Neural cell (in vitro differentiated cells): ENCODE data around the gene TRPV5. TPM values are rescaled to one million over a fixed set of nuclear protein-coding genes. Genes with fewer than 3 reads are reported as not detected.

ENCODE experiments used
- H2AFZ ChIP-seq: fragments of 200-600, 300-800 bp; sonication (generic), shearing (Covaris generic); 2 replicates; pipeline ENCODE4 v1.6.0; 2014; ENCODE audit warnings: low read depth, mild to moderate bottlenecking, antibody characterized with exemption, low read length, moderate library complexity
- H3F3A ChIP-seq: fragments of 200-600 bp; shearing (Covaris generic); 2 replicates; pipeline ENCODE4 v1.6.1; 2016; ENCODE audit warnings: mild to moderate bottlenecking, moderate library complexity, mixed read lengths, antibody characterized with exemption, low read length; ENCODE audit not compliant: insufficient read depth, poor library complexity, severe bottlenecking
- H3K27ac ChIP-seq: fragments of 200-600, 300-800 bp; sonication (generic), shearing (Covaris generic); 2 replicates; pipeline ENCODE4 v1.5.1; 2014; ENCODE audit warnings: mild to moderate bottlenecking, low read length, moderate library complexity
- H3K27me3 ChIP-seq: fragments of 300-800, 200-600 bp; sonication (generic), shearing (Covaris generic); 2 replicates; pipeline ENCODE4 v1.6.0; 2014; ENCODE audit warnings: mild to moderate bottlenecking, low read depth, low read length, moderate library complexity; ENCODE audit not compliant: insufficient read depth
- H3K36me3 ChIP-seq: fragments of 300-800, 200-600 bp; sonication (generic), shearing (Covaris generic); 2 replicates; pipeline ENCODE4 v1.5.1; 2014; ENCODE audit warnings: mild to moderate bottlenecking, antibody characterized with exemption, low read length, moderate library complexity; ENCODE audit not compliant: insufficient read depth
- H3K4me2 ChIP-seq: fragments of 300-800, 200-600 bp; sonication (generic), shearing (Covaris generic); 2 replicates; pipeline ENCODE4 v1.6.0; 2014; ENCODE audit warnings: mild to moderate bottlenecking, low read length
- H3K4me3 ChIP-seq: fragments of 300-800, 200-600 bp; sonication (generic), shearing (Covaris generic); 2 replicates; pipeline ENCODE4 v1.5.1; 2014; ENCODE audit warnings: mild to moderate bottlenecking, low read length, moderate library complexity
- H3K79me2 ChIP-seq: fragments of 200-600 bp; shearing (Covaris generic); replicated peaks from 2 replicates; pipeline ENCODE4 v1.6.0; 2014; ENCODE audit warnings: mild to moderate bottlenecking, low read length, moderate library complexity; ENCODE audit not compliant: insufficient read depth
- H3K9ac ChIP-seq: fragments of 300-800, 200-600 bp; sonication (generic), shearing (Covaris generic); 2 replicates; pipeline ENCODE4 v1.6.1; 2016; ENCODE audit warnings: mild to moderate bottlenecking, low read length, mixed read lengths
- H3K9me2 ChIP-seq: fragments of 200-600 bp; shearing (Covaris generic); 2 replicates; pipeline ENCODE4 v1.6.1; 2016; ENCODE audit warnings: mild to moderate bottlenecking, low read length, mixed read lengths; ENCODE audit not compliant: insufficient read depth
- H3K9me3 ChIP-seq: fragments of 200-600, 300-800 bp; sonication (generic), shearing (Covaris generic); 2 replicates; pipeline ENCODE4 v1.6.1; 2016; ENCODE audit warnings: mild to moderate bottlenecking, mixed run types, low read length, moderate library complexity, mixed read lengths
- H4K20me1 ChIP-seq: fragments of 200-600 bp; shearing (Covaris generic); 2 replicates; pipeline ENCODE4 v1.6.1; 2016; ENCODE audit warnings: mild to moderate bottlenecking, mixed run types; ENCODE audit not compliant: insufficient read depth
- EP300 ChIP-seq: fragments of 450-650 bp; conservative IDR thresholded peaks from 2 replicates; pipeline ENCODE4 v1.6.1; 2014; ENCODE audit warnings: antibody characterized with exemption, mild to moderate bottlenecking, moderate library complexity; ENCODE audit not compliant: poor library complexity, severe bottlenecking
- EZH2 ChIP-seq: fragments of 200-600, 300-800 bp; shearing (Covaris generic), sonication (generic); IDR thresholded peaks from 2 replicates; pipeline ENCODE4 v1.6.1; 2014; ENCODE audit warnings: antibody characterized with exemption, low read length, borderline replicate concordance, mild to moderate bottlenecking; ENCODE audit not compliant: insufficient read depth, poor library complexity, severe bottlenecking
- MXI1 ChIP-seq: fragments of 450-650 bp; conservative IDR thresholded peaks from 2 replicates; pipeline ENCODE4 v1.6.1; 2014; ENCODE audit warnings: antibody characterized with exemption, mild to moderate bottlenecking; ENCODE audit not compliant: poor library complexity, severe bottlenecking
- POLR2AphosphoS5 ChIP-seq: IDR thresholded peaks from 2 replicates; pipeline ENCODE4 v1.6.1; 2012
- RAD21 ChIP-seq: fragments of 450-650 bp; conservative IDR thresholded peaks from 2 replicates; pipeline ENCODE4 v1.6.1; 2014; ENCODE audit warnings: antibody characterized with exemption, mild to moderate bottlenecking, moderate library complexity
- REST ChIP-seq: IDR thresholded peaks from 2 replicates; pipeline ENCODE4 v1.6.1; 2012; ENCODE audit warnings: borderline replicate concordance
- SMC3 ChIP-seq: fragments of 450-650 bp; conservative IDR thresholded peaks from 2 replicates; pipeline ENCODE4 v1.6.1; 2014; ENCODE audit warnings: antibody characterized with exemption, mild to moderate bottlenecking, moderate library complexity; ENCODE audit not compliant: poor library complexity
- TAF1 ChIP-seq: IDR thresholded peaks from 2 replicates; pipeline ENCODE4 v1.6.1; 2012; ENCODE audit warnings: low read depth
- polyA plus RNA-seq: library from polyadenylated mRNA; depleted of rRNA; stranded (reverse); fragments of >200 nt; gene quantifications from 2 replicates; pipeline ENCODE4 v1.2.3, GENCODE V29; 2014
- TF ChIP-seq, protein P1 (sequence below): fragments of 450-650 bp; IDR thresholded peaks from 2 replicates; pipeline ENCODE4 v1.5.1; 2014; ENCODE audit warnings: antibody characterized with exemption, mild to moderate bottlenecking, moderate library complexity; ENCODE audit not compliant: poor library complexity, severe bottlenecking

Gene TRPV5
- polyA plus RNA-seq, 1 donor from 2014 or later, result not detected

DNA sequence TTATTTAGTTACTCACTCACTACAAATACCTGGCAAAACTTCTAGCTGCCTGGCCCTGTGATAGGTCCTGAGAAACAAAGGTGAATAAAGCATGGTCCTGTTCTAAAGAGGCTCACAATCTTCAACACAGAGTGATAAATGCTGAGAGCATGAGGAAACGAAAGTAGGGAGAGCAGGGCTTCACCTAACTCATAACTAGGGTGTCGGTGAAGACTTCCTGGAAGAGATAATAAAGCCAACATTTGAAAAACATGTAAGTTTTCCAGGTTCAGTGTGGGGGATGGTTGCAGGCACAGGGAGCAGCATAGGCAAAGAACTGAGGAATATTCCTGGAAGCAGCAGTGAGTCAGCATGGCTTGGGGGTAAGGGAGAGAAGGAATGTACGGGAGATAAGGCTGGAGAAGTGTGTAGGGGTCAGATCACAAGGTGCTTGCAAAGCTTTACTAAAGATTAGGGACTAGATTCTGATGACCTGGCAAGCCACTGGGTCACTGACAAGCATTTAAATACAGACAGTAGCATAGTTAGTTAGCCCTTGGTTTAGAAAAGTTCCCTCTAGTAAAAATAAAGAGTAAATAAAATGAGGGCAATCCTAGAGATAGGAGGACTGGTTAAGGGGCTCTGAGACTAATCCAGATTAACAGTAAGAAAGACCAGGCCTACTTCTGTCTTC, 23.5 kb upstream of the TRPV5 start:
- Histone ChIP-seq H3K4me2 (no peak overlapping the region), H3K9me3 (no peaks in the 10 kb centered on the region), H3K27ac (no peak overlapping the region), H3K27me3 (peaks cover 6% of the 10 kb centered on the region), H3K36me3 (no peaks in the 10 kb centered on the region), H3K9me2 (no peaks in the 10 kb centered on the region), H3F3A (no peaks in the 10 kb centered on the region), H3K4me3 (no peak overlapping the region), H3K79me2 (no peaks in the 10 kb centered on the region), H3K9ac (no peak overlapping the region), H2AFZ (no peak overlapping the region), H4K20me1 (no peaks in the 10 kb centered on the region)
- TF ChIP-seq MXI1 (no peak), EP300 (no peak), RAD21 (no peak), REST (no peak), EZH2 (no peak), TAF1 (no peak), POLR2AphosphoS5 (no peak), SMC3 (no peak)
- TF ChIP-seq, protein P1, sequence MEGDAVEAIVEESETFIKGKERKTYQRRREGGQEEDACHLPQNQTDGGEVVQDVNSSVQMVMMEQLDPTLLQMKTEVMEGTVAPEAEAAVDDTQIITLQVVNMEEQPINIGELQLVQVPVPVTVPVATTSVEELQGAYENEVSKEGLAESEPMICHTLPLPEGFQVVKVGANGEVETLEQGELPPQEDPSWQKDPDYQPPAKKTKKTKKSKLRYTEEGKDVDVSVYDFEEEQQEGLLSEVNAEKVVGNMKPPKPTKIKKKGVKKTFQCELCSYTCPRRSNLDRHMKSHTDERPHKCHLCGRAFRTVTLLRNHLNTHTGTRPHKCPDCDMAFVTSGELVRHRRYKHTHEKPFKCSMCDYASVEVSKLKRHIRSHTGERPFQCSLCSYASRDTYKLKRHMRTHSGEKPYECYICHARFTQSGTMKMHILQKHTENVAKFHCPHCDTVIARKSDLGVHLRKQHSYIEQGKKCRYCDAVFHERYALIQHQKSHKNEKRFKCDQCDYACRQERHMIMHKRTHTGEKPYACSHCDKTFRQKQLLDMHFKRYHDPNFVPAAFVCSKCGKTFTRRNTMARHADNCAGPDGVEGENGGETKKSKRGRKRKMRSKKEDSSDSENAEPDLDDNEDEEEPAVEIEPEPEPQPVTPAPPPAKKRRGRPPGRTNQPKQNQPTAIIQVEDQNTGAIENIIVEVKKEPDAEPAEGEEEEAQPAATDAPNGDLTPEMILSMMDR, result no peak

DNA sequence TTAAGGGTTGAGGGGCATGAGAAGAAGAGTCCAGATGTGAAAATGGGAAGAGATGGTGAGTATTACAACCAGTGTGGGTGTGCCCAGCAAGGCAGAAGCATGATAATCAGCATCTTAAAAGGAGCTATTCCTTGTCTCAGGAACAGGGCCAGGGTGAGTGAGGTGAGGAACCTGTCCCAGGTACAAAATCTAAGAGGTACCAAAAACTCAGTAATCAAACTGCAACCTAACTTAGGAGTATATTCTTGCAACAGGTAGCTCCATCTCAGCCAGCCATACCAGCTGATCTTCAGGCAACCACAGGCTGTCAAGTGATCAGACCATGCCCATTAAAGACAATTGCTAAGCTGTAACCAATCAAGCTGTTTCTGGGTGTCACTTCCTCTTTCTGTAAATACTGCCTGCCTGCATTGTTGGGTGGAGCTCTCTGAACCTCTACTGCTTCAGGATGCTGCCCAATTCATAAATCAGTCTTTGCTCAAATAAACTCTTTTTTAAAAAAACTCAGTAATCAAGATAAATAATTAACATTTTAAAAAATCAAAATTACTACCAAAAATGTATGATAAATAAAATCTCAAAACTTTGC, 21.2 kb upstream of the TRPV5 start:
- no peaks in the 10 kb centered on the region for H3F3A ChIP-seq
- H3K79me2 ChIP-seq, result no peaks in the 10 kb centered on the region

More for the DNA sequence above, 21.2 kb upstream of the TRPV5 start:
- H2AFZ ChIP-seq, result no peak overlapping the region
- TF ChIP-seq RAD21 (no peak), EZH2 (no peak), MXI1 (no peak), POLR2AphosphoS5 (no peak), EP300 (no peak), REST (no peak), TAF1 (no peak), SMC3 (no peak)
- TF ChIP-seq, protein P1, result no peak
- no peak overlapping the region for H3K9ac ChIP-seq
- no peak overlapping the region for H3K4me3 ChIP-seq
- H3K9me3 ChIP-seq, result no peaks in the 10 kb centered on the region
- H3K27me3 ChIP-seq, result no peaks in the 10 kb centered on the region
- no peaks in the 10 kb centered on the region for H3K9me2 ChIP-seq
- H3K4me2 ChIP-seq, result no peak overlapping the region
- H3K27ac ChIP-seq, result no peak overlapping the region
- H3K36me3 ChIP-seq, result no peaks in the 10 kb centered on the region
- no peaks in the 10 kb centered on the region for H4K20me1 ChIP-seq
